ENCODE results near the gene SLC39A9. TPM values are rescaled to one million over a fixed set of nuclear protein-coding genes. Genes with fewer than 3 reads are reported as not detected.
"Not testable (repeated sequence)": the region's sequence is repeated elsewhere in the genome, so short reads cannot be mapped to it uniquely, and the experiment has no call there.

Gene SLC39A9
- total RNA-seq, 1 donor from 2014 or later = 41.2 TPM

DNA sequence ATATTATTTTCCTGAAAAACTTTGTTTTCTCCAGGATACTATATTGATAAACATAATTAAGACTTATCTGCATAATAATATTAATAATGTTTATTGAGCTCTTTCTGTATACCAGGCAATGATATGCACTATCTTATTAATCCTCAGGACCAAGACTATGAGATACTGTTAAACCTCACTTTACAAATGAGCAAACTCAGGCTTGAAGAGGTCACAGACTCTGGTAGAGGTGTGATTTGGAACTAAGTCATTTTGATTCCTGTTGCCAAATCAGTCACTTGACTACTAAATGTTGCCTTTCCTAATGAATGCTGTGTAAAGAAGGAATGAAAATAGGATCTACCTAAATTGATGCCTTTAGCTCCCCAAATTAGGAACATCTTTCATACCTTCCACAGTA, 7.3 kb downstream of the SLC39A9 start:
- no peaks in the 10 kb centered on the region for H3K9me3 Mint-ChIP-seq (ENCODE audit: unreplicated experiment)
- H3K27ac Mint-ChIP-seq (ENCODE audit: unreplicated experiment) = no peak overlapping the region
- TF ChIP-seq, protein P1, sequence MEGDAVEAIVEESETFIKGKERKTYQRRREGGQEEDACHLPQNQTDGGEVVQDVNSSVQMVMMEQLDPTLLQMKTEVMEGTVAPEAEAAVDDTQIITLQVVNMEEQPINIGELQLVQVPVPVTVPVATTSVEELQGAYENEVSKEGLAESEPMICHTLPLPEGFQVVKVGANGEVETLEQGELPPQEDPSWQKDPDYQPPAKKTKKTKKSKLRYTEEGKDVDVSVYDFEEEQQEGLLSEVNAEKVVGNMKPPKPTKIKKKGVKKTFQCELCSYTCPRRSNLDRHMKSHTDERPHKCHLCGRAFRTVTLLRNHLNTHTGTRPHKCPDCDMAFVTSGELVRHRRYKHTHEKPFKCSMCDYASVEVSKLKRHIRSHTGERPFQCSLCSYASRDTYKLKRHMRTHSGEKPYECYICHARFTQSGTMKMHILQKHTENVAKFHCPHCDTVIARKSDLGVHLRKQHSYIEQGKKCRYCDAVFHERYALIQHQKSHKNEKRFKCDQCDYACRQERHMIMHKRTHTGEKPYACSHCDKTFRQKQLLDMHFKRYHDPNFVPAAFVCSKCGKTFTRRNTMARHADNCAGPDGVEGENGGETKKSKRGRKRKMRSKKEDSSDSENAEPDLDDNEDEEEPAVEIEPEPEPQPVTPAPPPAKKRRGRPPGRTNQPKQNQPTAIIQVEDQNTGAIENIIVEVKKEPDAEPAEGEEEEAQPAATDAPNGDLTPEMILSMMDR (IDR thresholded peaks at IDR 0.05; ENCODE audit: unreplicated experiment) = no peak
- no peak overlapping the region for H3K4me3 Mint-ChIP-seq (ENCODE audit: unreplicated experiment)
- peaks cover 7% of the 10 kb centered on the region for H3K36me3 Mint-ChIP-seq (ENCODE audit: low read depth, unreplicated experiment)
- no peaks in the 10 kb centered on the region for H3K27me3 Mint-ChIP-seq (ENCODE audit: unreplicated experiment)
- peaks cover 3% of the 10 kb centered on the region for H3K4me1 Mint-ChIP-seq (ENCODE audit: unreplicated experiment)
- no peak for DNase-seq (ENCODE audit: low spot score)

DNA sequence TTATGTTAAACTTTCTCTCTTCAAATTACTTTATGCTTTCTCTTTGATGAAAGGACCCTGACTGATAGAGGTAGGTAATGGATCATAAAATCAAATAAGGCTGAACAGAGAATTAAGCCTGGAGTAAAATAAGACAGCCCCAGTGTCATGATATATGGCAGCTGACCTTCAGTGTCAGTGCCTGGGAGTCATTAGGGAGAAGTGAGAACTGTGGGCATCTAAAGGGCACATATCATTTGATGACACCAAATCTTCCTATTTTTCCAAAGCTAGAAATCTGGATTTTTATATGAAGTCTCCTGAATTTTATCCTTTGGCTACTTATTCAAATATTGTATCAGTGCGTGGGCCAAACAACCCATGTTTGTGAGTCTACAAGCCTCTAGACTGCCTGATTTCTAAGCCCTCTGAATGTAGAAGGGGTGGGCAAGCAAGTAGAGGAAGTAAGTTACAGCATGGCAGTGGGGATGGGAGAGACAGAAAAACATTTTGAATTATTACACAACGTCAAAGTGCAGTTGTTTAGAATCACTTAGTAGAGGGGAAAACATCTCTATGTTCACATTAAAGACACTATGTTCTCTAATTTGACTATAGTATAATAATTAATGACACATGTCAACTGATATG, 10.0 kb downstream of the SLC39A9 start:
- TF ChIP-seq, protein P1 (IDR thresholded peaks at IDR 0.05; ENCODE audit: unreplicated experiment) = no peak
- peaks cover 7% of the 10 kb centered on the region for H3K36me3 Mint-ChIP-seq (ENCODE audit: low read depth, unreplicated experiment)
- H3K4me3 Mint-ChIP-seq (ENCODE audit: unreplicated experiment) = no peak overlapping the region
- no peaks in the 10 kb centered on the region for H3K27me3 Mint-ChIP-seq (ENCODE audit: unreplicated experiment)
- no peak for DNase-seq (ENCODE audit: low spot score)
- no peaks in the 10 kb centered on the region for H3K4me1 Mint-ChIP-seq (ENCODE audit: unreplicated experiment)
- no peaks in the 10 kb centered on the region for H3K9me3 Mint-ChIP-seq (ENCODE audit: unreplicated experiment)
- H3K27ac Mint-ChIP-seq (ENCODE audit: unreplicated experiment) = no peak overlapping the region

DNA sequence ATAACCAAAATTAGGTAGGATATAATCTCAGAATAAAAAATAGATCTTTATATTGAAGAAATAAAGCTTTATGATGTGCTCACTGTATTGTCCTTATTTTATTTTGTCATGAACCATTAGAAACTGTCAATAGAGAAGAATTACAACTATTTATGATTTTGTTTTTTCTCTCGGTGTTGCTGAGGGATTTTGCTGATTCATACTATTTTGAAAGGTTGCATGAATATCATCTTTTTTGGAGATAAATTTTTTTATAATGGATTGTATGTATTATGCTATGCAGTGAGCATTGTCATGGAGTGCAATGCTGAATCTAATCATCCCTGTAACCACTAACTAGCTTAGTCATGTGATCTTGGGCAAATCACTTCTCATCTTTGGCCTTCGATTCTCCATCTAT, 15.0 kb downstream of the SLC39A9 start:
- Mint-ChIP-seq H3K4me3 (ENCODE audit: unreplicated experiment) (no peak overlapping the region), H3K4me1 (ENCODE audit: unreplicated experiment) (no peaks in the 10 kb centered on the region), H3K27ac (ENCODE audit: unreplicated experiment) (no peak overlapping the region), H3K27me3 (ENCODE audit: unreplicated experiment) (no peaks in the 10 kb centered on the region), H3K9me3 (ENCODE audit: unreplicated experiment) (no peaks in the 10 kb centered on the region), H3K36me3 (ENCODE audit: low read depth, unreplicated experiment) (peaks cover 3% of the 10 kb centered on the region)
- TF ChIP-seq, protein P1 (IDR thresholded peaks at IDR 0.05; ENCODE audit: unreplicated experiment) = no peak
- no peak for DNase-seq (ENCODE audit: low spot score)

DNA sequence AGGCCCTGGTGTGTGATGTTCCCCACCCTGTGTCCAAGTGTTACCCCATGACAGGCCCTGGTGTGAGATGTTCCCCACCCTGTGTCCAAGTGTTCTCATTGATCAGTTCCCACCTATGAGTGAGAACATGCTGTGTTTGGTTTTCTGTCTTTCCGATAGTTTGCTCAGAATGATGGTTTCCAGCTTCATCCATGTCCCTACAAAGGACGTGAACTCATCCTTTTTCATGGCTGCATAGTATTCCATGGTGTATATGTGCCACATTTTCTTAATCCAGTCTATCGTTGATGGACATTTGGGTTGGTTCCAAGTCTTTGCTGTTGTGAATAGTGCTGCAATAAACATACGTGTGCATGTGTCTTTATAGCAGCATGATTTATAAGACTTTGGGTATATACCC, 17.6 kb downstream of the SLC39A9 start:
- not testable (repeated sequence) for H3K36me3 Mint-ChIP-seq (ENCODE audit: low read depth, unreplicated experiment); H3K9me3 Mint-ChIP-seq (ENCODE audit: unreplicated experiment); DNase-seq (ENCODE audit: low spot score); H3K4me3 Mint-ChIP-seq (ENCODE audit: unreplicated experiment); H3K27ac Mint-ChIP-seq (ENCODE audit: unreplicated experiment); H3K4me1 Mint-ChIP-seq (ENCODE audit: unreplicated experiment); H3K27me3 Mint-ChIP-seq (ENCODE audit: unreplicated experiment)

DNA sequence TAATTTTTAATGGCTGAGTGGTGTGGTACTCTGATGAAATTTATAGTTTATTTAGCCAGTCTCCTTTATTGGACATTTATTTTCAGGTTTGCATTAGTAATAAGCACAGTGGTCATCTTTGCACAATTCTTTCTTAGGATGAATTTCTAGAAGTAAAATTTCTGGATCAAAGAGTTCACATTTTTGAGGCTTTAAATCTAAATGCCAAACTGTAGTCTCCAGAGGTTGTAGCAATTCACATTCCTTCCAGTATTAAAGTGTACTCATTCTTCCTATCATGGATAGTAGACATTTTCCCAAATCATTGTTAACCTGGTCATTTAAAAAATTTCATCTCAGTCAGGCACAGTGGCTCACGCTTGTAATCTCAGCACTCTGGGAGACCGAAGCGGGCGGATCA, 24.8 kb downstream of the SLC39A9 start:
- no peak overlapping the region for H3K27ac Mint-ChIP-seq (ENCODE audit: unreplicated experiment)
- peaks cover 12% of the 10 kb centered on the region for H3K36me3 Mint-ChIP-seq (ENCODE audit: low read depth, unreplicated experiment)
- no peak for DNase-seq (ENCODE audit: low spot score)

More for the DNA sequence above, 24.8 kb downstream of the SLC39A9 start:
- Mint-ChIP-seq H3K9me3 (ENCODE audit: unreplicated experiment) (no peaks in the 10 kb centered on the region), H3K27me3 (ENCODE audit: unreplicated experiment) (no peaks in the 10 kb centered on the region), H3K4me3 (ENCODE audit: unreplicated experiment) (no peak overlapping the region), H3K4me1 (ENCODE audit: unreplicated experiment) (no peaks in the 10 kb centered on the region)
- TF ChIP-seq, protein P1 (IDR thresholded peaks at IDR 0.05; ENCODE audit: unreplicated experiment) = no peak

Data from endothelial cell (in vitro differentiated cells).